AG09319 (cell line): ENCODE results near the gene HIPK2.

Source experiments
- DNase-seq: peaks from one replicate; pipeline ENCODE4 v3.0.0-alpha.2; 2010; ENCODE audit warnings: low read depth; ENCODE audit errors: extremely low read depth
- CTCF ChIP-seq: IDR thresholded peaks from 2 replicates; pipeline ENCODE4 v1.5.1; 2011; ENCODE audit warnings: low read depth, mild to moderate bottlenecking, inconsistent platforms, low read length, moderate library complexity

Gene HIPK2

GRCh38 chr7:139538881-139539635, 238.7 kb downstream of the HIPK2 start:
- no peak for TF ChIP-seq CTCF
- DNase-seq = no peak

- TF ChIP-seq CTCF = no peak
- no peak for DNase-seq
These were observed 241.6 kb downstream of the HIPK2 start for GRCh38 chr7:139536152-139536551.

GRCh38 chr7:139534966-139535651, 242.7 kb downstream of the HIPK2 start:
- TF ChIP-seq CTCF = no peak
- no peak for DNase-seq

- no peak for TF ChIP-seq CTCF
- no peak for DNase-seq
These were observed 243.7 kb downstream of the HIPK2 start for GRCh38 chr7:139534096-139534495.

- no peak for DNase-seq
- no peak for TF ChIP-seq CTCF
These were observed 245.1 kb downstream of the HIPK2 start for GRCh38 chr7:139532636-139533155.

GRCh38 chr7:139531094-139531493, 246.7 kb downstream of the HIPK2 start:
- TF ChIP-seq CTCF = no peak

More at GRCh38 chr7:139531094-139531493, 246.7 kb downstream of the HIPK2 start:
- no peak for DNase-seq
